GM12875 (cell line): ENCODE results near the gene NIPAL3.
"Not testable (repeated sequence)": the region's sequence is repeated elsewhere in the genome, so short reads cannot be mapped to it uniquely, and the experiment has no call there.

ENCODE experiments used
- H3K4me3 ChIP-seq: one replicate; pipeline ENCODE4 v1.5.1; 2011; ENCODE audit warnings: low read depth, low read length, control low read depth
- TF ChIP-seq, protein P1 (sequence below): IDR thresholded peaks from 2 replicates; pipeline ENCODE4 v1.5.1; 2011; ENCODE audit warnings: low read depth, mild to moderate bottlenecking, control low read depth, inconsistent platforms, low read length, moderate library complexity, borderline replicate concordance; ENCODE audit not compliant: insufficient read depth

Gene NIPAL3

DNA sequence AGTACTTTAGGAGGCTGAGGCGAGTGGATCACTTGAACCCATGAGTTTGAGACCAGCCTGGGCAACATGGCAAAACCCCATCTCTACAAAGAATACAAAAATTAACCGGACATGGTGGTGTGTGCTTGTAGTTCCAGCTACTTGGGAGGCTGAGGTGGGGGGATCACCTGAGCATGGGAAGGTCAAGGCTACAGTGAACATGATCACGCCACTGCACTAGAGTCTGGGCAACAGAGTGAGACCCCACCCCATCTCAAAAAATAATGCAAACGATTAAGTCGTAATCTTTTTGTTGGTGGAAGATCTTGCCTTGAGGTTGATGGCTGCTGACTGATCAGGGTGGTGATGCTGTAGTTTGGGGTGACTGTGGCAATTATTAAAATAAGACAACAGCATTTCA lies 93.3 kb downstream of the NIPAL3 start:
- TF ChIP-seq, protein P1, sequence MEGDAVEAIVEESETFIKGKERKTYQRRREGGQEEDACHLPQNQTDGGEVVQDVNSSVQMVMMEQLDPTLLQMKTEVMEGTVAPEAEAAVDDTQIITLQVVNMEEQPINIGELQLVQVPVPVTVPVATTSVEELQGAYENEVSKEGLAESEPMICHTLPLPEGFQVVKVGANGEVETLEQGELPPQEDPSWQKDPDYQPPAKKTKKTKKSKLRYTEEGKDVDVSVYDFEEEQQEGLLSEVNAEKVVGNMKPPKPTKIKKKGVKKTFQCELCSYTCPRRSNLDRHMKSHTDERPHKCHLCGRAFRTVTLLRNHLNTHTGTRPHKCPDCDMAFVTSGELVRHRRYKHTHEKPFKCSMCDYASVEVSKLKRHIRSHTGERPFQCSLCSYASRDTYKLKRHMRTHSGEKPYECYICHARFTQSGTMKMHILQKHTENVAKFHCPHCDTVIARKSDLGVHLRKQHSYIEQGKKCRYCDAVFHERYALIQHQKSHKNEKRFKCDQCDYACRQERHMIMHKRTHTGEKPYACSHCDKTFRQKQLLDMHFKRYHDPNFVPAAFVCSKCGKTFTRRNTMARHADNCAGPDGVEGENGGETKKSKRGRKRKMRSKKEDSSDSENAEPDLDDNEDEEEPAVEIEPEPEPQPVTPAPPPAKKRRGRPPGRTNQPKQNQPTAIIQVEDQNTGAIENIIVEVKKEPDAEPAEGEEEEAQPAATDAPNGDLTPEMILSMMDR, result no peak
- no peak overlapping the region for H3K4me3 ChIP-seq

DNA sequence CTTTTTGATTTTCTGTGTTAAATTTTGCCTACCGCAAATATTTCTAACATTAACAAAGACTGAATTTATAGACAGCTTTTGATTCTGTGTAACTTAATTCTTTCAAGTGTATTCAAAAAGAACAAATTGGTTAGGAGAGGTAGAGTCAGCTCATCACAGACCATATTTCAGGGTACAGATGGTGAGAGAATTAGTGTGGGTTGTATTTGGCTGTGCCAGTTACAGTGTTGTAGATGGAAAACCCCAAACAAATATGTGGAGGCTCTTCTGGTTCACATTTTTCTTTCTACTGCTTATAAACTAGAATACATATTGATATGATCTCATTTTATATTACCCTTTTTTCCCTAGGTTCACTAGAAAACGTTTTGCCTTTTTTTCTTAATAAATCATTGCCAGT lies 98.1 kb downstream of the NIPAL3 start:
- H3K4me3 ChIP-seq, result no peak overlapping the region
- TF ChIP-seq, protein P1, result no peak

DNA sequence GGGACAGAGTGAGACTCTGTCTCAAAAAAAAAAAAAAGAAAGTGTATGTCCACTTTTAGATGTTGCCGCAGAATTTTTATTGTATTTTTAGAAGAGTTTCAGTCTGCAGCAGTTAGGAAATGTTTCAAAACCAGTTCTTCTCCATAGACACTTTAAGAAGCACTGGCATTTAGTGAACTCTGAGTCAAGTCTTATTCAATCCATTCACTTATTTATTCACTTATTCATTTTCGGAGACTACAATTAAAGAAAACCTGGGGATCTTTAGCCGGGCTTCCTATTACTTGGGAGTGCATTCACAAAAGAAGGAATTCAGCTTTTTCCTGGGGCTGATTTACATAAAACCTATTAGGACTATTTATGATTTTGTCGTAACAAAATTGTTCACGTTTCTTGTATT lies 99.3 kb downstream of the NIPAL3 start:
- TF ChIP-seq, protein P1, result no peak
- H3K4me3 ChIP-seq, result no peak overlapping the region

DNA sequence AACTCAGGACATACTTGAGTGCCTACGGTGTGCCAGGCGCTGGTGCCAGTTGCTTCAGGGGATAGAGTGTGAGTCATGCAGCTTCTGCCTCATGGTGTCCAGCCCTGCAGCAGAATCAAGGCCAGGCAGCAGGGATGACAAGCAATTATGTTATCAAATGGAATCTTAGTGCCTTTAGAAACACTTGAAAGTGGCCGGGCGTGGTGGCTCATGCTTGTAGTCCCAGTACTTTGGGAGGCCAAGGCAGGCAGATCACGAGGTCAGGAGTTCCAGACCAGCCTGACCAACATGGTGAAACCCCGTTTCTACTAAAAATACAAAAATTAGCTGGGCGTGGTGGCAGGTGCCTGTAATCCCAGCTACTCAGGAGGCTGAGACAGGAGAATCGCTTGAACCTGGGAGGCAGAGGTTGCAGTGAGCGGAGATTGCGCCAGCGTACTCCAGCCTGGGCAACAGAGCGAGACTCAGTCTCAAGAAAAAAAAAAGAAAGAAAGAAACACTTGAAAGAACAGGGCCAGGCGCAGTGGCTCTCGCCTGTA lies 100.1 kb downstream of the NIPAL3 start:
- not testable (repeated sequence) for H3K4me3 ChIP-seq

DNA sequence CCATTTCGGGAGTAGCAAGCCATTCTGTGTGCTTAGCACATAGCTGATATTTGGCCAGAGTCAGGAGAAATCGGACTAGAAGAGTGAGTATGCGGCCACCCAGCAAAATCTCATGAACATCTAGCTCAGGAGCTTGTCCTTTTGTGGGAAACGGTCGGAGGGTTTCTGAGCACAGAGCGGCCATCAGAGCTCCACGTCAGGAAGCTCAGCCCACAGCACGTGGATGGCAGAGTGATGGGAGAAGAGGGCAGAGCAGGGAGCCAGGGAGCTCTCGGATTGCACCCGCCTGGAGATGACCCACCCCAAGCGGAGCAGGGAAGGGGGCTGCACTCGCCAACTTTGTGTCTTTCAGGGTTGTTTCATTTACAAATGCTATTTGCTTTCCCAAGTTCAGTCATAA lies 100.9 kb downstream of the NIPAL3 start:
- no peak overlapping the region for H3K4me3 ChIP-seq
- TF ChIP-seq, protein P1, result no peak

DNA sequence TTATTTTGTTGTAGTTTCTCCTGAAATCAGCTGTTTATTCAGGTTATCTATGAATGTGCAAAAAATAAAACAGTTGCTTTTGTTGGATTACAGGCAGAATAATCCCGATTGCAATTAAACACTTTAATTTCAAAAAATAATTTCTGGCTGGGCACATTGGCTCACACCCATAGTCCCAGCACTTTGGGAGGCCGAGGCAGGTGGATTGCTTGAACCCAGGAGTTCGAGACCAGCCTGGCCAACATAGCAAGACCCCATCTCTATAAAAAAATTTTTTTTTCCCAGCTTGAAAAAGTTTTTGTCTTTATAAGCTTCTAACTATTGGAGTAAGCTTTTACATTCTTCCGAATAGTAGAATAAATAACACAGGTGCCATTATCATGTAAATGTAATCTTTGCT lies 102.3 kb downstream of the NIPAL3 start:
- TF ChIP-seq, protein P1, result no peak
- no peak overlapping the region for H3K4me3 ChIP-seq

DNA sequence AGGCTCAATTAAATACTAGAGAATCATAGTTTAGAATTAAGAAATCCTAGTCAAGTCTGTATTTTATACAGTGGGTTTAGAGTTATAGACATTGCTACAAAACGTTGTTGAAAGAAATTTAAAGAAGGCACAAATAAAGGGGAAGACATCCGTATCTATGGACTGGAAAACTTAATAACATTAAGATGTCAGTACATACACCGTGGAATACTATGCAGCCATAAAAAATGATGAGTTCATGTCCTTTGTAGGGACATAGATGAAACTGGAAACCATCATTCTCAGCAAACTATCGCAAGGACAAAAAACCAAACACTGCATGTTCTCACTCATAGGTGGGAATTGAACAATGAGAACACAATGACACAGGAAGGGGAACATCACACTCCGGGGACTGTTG lies 104.7 kb downstream of the NIPAL3 start:
- H3K4me3 ChIP-seq, result not testable (repeated sequence)
